ENCODE measurements around the gene CAPZA1. TPM values are rescaled to one million over a fixed set of nuclear protein-coding genes. Genes with fewer than 3 reads are reported as not detected.

The CAPZA1 gene
- total RNA-seq, 1 experiment from 2014 or later, result 97.5 TPM

- TF ChIP-seq ZNF532 (CRISPR knock-in tag; IDR thresholded peaks at IDR 0.05; ENCODE audit: borderline replicate concordance), result no peak
- TF ChIP-seq E2F1 (CRISPR knock-in tag; IDR thresholded peaks at IDR 0.05), result no peak
- TF ChIP-seq IRF1 (CRISPR knock-in tag; IDR thresholded peaks at IDR 0.05), result no peak
- no peak for TF ChIP-seq ATF2 (CRISPR knock-in tag; IDR thresholded peaks at IDR 0.05; ENCODE audit: borderline replicate concordance, low read depth)
- TF ChIP-seq GTF2I (CRISPR knock-in tag; conservative IDR thresholded peaks at IDR 0.05), result no peak
- TF ChIP-seq FOXK1 (CRISPR knock-in tag; IDR thresholded peaks at IDR 0.05), result peak; percentile 53; the same call in 1 of the 2 replicates
- no peak for TF ChIP-seq RELA (CRISPR knock-in tag; IDR thresholded peaks at IDR 0.05; ENCODE audit: borderline replicate concordance)
- peak; percentile 69 for TF ChIP-seq ARID4B (CRISPR knock-in tag; IDR thresholded peaks at IDR 0.05; ENCODE audit: borderline replicate concordance)
- TF ChIP-seq MAX (CRISPR knock-in tag; IDR thresholded peaks at IDR 0.05), result peak; percentile 48
- TF ChIP-seq NR2C2 (CRISPR knock-in tag; IDR thresholded peaks at IDR 0.05), result 0 out of 2 replicates have a peak, but pooled peaks have one; percentile 31
- TF ChIP-seq FOXJ3 (CRISPR knock-in tag; IDR thresholded peaks at IDR 0.05; ENCODE audit: borderline replicate concordance), result no peak
- peak; percentile 49; the same call in 1 of the 2 replicates for TF ChIP-seq ETV6 (CRISPR knock-in tag; IDR thresholded peaks at IDR 0.05)
- no peak for TF ChIP-seq NFATC4 (CRISPR knock-in tag; IDR thresholded peaks at IDR 0.05)
- peak; percentile 15; the same call in 1 of the 2 replicates for TF ChIP-seq TEAD1 (CRISPR knock-in tag; IDR thresholded peaks at IDR 0.05)
- no peak for TF ChIP-seq TP53 (CRISPR knock-in tag; IDR thresholded peaks at IDR 0.05)
Observed at GRCh38 chr1:112619518-112620376, at the start of gene CAPZA1 (continued).
